HG03457 (cell line): ENCODE results near the gene HPX.
"Not testable (repeated sequence)": the region's sequence is repeated elsewhere in the genome, so short reads cannot be mapped to it uniquely, and the experiment has no call there.

Experiments used
- ATAC-seq: cut with Tn5 transposase; IDR thresholded peaks from one replicate; pipeline ENCODE4 v1.9.1; 2021; ENCODE audit warnings: moderate number of reproducible peaks; ENCODE audit not compliant: unreplicated experiment

The HPX gene

GRCh38 chr11:6393989-6394670 lies 46.7 kb downstream of the HPX start:
- ATAC-seq, result no peak

DNA sequence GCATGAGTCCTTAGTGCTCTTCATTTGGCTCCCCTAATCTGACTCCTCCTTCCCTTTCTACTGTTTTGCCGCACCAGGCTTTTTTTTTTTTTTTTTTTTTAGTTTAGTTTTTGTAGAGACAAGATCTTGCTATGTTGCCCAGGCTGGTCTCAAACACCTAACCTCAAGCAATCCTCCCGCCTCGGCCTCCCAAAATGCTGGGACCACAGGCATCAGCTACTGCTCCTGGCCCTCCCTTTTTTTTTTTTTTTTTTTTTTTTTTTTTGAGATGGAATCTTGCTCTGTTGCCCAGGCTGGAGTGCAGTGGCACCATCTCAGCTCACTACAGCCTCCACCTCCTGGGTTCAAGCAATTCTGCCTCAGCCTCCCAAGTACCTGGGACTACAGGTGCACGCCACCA lies 48.5 kb downstream of the HPX start:
- ATAC-seq, result not testable (repeated sequence)

- ATAC-seq, result no peak
These were observed 49.2 kb downstream of the HPX start for GRCh38 chr11:6391537-6392134.

DNA sequence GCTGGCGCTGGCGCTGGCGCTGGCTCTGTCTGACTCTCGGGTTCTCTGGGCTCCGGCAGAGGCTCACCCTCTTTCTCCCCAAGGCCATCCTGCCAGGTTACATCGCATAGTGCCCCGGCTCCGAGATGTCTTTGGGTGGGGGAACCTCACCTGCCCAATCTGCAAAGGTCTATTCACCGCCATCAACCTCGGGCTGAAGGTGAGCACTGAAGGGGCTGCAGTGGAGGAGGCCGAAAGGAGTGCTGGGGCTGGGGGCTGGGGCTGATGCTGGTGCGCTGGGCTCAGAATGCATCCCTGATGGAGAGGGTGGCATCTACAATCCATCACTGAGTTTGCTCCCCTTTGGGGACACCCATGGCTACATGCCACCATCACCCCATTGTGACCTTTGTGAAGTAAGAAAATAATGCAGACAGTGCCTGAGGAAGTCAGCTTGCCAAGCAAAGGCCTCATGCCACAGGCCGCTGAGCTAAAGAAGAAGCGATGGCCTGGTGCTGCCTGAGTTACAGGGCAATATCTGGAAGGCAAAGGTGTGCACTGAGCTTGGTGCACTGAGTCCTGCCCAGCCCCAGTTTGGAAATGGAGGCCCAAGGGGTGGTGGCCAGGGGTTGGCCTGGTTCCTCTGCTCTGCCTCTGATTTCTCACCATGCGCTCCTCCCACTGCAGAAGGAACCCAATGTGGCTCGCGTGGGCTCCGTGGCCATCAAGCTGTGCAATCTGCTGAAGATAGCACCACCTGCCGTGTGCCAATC lies 49.9 kb downstream of the HPX start:
- ATAC-seq, result no peak

- peak; percentile 98 for ATAC-seq
These were observed 50.7 kb downstream of the HPX start, which contains the start of gene SMPD1 for GRCh38 chr11:6389905-6390717. TSS of gene SMPD1 (plus strand) at chr11:6390474. CDS start at chr11:6390599, 125 bp downstream.

DNA sequence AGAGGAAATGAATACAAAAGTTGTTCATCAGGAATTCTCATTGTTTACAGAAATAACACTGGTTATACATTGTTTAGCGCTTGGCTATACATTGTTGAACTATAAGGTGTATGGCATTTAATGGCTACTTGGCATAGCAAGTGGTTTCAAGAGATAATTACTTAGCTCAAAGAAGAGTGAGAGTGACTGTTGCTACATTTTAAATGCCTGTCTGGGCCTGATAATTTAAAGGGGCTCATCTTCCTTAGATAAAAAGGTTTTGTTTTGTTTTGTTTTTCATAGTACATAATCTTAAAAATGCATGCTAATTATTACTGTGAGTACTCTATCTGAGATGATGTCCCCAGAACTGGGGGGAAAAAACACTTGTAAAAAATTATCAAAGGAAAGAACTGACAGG lies 52.0 kb downstream of the HPX start:
- no peak for ATAC-seq

DNA sequence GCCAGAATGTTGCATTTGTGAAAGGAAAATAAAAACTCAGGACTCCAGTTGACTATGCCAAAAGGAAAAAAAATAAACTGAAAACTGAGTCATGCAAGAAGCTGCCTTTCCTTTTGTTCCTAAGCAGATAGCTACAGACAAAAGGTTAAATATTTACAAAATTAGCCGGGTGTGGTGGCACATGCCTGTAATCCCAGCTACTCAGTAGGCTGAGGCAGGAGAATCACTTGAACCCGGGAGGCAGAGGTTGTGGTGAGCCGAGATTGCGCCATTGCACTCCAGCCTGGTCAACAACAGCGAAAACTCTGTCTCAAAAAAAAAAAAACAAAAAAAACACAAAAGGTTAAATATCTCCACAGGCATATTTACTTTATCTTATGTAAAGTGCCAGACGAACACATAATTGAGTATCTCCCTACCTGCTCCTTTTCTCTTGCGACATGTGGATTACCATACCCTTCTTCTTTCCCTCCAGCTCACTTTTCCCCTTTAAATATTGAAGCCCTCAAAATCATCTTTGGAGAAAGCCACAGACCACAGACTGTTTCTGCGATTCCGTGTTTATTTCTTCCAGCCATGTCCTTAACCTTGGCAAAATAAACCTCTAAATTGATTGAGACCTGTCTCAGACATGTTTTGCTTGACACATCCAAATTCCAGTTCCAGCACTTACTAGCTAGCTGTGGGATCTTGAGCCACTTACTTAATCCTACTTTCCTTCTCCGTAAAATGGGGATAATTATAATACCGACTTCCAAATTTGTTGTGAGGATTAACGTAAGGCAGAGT lies 52.8 kb downstream of the HPX start:
- no peak for ATAC-seq

DNA sequence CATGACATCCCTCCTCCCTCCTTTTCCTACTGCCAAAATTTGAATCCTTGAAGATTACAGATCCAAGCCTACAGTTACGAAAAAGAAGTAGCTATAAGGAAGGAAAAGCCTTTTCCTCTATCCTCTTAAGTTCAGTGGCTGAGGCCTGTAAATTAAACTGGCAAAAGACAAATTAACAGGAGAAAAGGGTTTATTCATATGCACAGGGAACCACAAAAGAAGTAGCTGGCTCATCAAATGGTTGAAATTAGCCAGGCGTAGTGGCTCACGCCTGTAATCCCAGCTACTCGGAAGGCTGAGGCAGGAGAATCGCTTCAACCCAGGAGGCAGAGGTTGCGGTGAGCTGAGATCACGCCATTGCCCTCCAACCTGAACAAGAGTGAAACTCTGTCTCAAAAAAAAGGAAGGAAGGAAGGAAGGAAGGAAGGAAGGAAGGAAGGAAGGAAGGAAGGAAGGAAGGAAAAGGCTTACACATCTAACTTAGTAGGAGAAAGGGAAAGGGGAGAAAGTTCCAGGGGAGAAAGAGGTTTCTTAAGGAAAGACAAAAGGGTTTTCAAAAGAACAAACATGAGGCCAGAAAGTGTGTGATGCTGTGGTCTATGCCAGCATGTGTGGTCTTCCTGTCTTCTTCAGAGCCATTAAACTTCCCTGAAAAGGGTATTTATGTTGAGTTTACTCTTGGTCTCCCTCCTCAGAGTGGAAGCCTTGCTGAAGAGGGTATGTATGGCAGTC lies 55.6 kb downstream of the HPX start:
- ATAC-seq, result no peak
